Measurements from ENCODE around the gene NRBF2.
"Not testable (repeated sequence)": the region's sequence is repeated elsewhere in the genome, so short reads cannot be mapped to it uniquely, and the experiment has no call there.

Gene NRBF2

DNA sequence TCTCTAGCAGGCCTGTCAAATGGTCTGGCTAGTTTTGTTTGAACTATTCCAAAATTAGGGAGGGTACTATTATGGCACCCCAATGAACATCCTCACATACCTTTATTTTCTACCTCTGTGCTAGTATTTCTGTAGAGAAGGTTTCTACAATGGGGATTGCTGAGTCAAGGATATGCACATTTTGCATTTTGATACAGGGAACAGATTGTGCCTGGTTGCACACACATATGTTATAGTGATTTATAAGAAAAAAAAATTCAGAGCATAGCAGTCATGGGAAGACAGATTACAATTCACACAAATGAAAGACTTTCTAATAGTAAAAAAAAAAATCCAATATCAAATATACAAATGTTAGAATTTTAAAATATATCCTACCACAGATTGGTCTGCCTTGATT is 14.1 kb upstream of the NRBF2 start:
- no peak for DNase-seq

DNA sequence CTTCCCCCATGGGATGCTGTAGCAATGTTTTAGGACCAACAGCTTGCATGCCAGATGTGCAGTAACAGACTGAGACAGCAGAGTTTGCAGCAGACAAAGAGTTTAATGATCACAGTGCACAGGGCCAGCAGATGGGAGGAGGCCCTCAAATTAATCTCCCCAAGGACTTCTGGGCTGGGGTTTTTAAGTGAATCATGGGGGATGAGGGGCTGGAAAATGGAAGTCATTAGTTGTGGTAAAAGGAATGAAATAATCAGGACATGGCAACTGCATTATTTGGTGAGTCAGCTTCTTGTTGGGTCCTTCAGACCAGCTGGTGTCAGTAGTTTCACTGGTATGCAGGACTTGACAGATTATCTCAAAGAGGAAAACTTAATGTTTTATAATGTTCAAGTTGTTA is 12.6 kb upstream of the NRBF2 start:
- DNase-seq: peak; percentile 100

DNA sequence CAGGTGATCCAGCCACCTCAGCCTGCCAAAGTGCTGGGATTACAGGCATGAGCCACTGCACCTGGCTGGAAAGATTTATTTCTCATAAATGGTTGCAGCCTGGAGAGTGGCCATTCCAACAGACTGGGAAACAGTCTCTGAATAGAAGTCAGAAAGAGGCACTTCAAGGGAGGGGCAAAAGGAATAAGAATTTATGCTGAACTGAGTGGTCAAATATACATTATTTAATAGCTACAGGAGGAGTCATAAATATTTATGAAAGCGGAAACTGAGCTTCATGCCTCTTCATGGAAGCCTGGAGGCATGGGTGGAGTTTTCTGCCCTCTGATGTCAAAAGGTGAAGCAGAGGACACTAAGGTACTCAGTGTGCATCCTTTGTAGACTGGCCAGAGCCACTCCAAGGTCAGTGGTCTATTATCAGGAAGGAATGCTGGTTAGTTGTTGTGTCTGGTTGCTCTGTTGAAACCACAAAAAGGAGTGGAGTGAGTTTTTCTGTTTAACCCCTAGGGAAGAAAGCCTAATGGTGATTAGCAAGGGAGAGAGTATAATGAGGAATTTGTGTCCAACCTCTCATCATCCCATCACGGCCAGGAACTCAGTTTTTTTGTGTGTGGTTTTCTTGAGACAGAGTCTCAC is 9.3 kb upstream of the NRBF2 start:
- DNase-seq: peak; percentile 46

DNA sequence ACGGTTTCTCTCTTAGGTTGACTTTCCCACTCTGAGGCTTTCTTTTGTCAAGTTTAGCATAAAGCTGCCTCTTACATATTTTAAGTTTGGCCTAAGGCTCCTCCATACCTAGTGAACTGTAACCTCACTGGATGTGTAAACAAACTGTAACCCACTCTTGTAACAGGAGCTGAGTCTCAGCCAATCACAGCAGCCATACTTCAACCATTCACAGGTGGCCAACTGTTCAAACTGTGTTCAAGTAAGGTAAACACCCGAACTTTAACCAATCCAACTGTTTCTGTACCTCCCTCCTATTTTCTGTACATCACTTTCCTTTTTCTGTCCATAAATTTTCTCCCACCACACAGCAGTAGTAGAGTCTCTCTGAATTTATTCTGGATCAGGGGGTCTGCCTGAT is 7.7 kb upstream of the NRBF2 start:
- DNase-seq: no peak

DNA sequence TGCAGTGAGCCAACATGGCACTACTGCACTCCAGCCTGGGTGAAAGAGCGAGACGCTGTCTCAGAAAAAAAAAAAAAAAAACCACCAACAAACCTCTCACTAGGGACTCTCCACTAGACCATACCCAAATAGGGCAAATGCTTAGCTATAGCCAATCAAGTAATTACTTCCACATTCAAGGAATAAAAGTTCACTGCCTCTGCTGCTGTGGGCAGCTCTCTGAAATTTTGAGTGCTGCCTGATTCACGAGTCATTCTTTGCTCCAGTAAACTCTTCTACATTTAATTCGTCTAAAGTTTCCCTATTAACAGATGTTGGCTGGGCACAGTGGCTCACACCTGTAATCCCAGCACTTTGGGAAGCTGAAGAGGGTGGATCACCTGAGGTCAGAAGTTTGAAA is 4.7 kb upstream of the NRBF2 start:
- DNase-seq: peak; percentile 74

DNA sequence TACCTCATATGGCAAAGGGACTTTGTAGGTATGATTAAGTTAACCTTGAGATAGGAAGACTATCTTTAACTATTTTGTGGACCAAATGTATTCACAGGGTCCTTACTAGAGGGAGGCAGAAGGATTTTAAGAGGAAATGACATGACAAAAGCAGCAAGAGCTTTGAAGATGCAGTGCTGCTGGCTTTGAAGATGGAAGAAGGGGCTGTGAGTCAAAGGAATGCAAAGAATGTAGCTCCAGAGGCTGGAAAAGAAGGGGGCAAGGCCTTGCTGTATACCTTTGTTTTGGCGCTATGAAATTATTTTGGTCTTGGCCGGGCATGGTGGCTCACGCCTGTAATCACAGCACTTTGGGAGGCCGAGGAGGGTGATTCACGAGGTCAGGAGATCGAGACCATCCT is 3.2 kb upstream of the NRBF2 start:
- DNase-seq: peak; percentile 57

DNA sequence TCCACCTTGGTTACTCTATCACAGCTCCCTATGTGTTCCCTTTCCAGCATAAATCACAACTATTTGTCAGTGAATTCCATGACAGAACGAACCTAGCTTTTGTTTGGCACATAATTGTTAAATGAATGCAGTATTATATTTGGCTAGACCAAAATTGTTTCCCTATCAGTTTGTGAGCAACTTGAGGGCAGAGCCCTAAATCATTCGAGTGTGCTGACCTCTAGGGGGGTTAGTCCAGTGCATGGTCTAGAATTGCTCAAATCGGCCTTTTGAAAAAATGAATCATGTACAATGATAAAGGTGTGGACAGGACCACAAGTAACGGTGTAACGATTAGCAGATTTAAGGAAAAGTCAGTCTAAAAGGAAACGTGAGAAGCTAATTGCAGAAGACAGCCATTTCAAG is 475 bp upstream of the NRBF2 start:
- DNase-seq: no peak

DNA sequence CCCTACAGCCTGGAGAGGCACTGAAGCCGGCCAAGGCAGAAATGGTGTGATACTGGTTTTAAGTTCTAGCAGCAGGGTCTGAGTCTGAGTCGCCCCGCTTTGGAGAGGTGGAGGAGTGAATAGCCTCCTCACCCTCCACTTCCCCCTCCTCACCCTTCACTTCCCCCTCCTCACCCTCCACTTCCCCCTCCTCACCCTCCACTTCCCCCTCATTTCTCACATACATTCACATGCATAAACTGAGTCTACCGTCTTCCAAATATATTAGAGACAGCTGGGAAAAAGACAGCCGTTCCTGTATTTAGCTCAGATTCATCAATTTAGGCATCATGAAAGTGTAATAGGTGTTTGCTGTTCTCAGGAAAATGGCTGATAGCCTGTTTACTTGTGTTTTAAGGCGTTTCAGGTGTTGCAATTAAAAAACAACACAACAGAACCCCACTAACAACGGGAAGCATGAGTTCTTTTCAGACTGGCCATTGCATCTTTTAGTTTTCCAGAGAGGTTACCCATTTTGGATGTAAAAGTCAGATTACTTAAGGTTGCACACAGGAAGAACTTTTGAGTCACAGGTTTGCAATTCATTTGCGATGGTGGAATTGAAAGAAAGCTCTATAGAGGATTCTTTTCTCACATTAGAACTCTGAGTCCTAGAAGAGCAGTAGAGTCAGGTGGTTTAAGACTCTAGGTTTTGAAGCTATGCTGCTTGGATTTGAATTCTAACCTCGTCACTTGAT is 861 bp downstream of the NRBF2 start:
- peak; percentile 48 for DNase-seq

DNA sequence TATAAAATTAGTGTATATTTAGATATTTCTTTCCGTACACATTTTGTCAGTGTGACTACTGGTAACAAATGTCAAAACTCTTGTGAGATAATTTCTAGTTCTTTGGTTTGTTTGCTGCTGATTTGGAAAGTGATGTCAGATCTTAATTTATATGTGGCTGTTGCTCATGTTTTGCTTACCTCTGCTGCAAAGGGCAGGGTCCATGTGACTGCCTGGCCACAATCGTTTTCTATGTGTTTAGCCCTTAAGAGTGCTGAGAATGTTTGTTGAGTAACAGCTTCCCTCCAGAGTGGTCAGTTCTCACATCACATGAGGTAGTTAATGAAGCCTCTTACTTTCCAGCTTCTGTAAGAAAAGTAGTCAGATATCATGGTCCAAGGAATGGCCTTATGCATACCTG is 4.2 kb downstream of the NRBF2 start:
- no peak for DNase-seq

DNA sequence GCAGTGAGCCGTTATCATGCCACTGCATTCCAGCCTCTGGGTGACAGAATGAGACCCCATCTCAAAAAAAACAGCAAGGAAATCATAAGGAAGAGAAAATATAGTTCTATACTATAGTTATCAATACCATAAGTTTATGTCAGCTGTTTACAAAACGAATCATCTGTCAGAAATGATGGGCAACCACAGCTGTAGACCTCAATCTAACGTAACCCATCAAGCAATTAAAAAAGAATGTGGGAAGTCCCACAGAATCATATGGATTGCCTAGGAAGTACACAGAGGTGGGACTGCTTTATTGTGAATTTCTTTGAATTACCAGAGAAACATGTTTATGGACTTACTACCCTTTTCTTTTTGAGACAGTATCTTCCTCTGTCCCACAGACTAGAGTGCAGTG is 6.9 kb downstream of the NRBF2 start:
- DNase-seq: no peak

DNA sequence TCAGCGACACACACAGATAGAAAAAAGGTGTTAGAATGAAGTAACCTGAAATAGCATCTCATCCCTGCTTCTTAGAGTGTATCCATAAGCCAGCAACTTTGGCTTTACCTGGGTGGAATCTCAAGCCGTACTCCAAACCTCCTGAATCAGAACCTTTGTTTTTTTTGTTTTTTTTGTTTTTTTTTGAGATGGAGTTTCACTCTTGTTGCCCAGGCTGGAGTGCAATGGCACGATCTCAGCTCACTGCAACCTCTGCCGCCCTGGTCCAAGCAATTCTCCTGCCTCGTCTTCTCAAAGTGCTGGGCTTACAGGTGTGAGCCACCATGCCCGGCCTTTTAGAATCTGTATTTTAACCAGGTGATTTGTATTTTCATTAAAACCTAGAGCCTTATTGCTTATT is 9.0 kb downstream of the NRBF2 start:
- DNase-seq: no peak

DNA sequence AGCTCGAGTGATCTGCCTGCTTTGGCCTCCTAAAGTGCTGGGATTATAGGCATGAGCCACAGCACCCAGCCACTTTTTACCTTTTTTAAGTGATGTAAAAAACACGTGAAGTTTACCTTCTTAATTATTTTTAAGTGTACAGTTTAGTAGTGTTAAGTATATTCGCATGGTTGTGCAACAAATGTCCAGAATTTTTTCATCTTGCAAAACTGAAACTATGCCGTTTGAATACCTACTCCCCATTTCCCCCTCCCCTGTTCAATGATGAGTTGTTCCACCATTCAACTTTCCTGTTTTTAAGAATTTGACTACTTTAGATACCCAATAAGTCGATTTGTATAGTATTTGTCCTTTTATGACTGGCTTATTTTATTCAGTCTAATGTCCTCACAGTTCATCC is 10.9 kb downstream of the NRBF2 start:
- no peak for DNase-seq

DNA sequence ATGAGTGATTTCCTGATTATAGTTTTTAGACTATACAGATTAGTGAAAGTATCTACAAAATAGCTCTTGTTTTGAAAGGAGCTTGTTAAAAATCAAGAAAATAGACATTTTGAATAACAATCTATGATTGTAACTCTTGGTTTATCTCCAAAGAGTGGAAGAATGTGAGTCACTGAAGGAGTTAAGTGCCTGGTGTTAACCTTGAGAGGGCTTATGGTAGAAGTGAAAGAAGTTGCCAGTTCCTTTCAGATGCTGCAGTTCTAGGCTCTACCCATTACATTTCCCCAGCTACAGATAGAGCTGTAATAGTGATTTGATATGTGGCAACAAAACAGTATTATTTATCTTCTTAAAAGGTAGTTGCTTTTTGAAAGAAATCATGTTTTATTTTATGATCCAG is 12.7 kb downstream of the NRBF2 start:
- peak; percentile 48 for DNase-seq

DNA sequence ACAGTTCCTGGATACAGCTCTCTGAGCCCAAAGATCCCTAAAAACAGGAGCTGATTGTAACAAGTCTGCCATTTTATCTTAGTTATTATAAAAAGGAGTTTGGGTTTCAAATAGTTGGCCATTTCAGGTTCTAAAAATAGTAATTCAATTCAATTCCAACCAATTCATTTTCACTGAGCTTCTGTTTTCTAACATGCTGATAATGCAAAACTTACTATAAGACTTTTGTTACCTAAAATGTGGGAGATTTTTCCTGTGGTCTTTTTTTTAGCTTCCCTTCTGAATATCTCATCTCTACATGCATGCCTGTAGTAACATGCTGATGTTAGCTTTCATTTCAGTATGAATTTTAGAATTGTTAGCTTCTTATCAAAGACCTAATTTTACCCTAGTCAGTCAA is 13.4 kb downstream of the NRBF2 start:
- no peak for DNase-seq

DNA sequence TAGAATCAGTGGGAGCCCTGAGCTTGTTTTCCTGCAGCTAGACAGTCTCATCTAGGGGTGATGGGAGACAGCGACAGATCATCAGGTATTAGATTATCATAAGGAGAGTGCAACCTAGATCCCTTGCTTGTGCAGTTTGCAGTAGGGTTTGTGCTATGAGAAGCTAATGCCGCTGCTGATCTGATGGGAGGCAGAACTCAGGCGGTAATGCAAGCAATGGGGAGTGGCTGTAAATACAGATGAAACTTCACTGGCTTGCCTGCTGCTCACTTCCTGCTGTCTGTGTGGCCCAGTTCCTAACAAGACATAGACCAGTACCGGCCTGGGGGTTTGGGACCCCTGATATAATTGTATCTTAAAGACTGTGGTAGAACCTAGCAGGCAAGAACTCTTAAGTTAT is 17.6 kb downstream of the NRBF2 start:
- no peak for DNase-seq

DNA sequence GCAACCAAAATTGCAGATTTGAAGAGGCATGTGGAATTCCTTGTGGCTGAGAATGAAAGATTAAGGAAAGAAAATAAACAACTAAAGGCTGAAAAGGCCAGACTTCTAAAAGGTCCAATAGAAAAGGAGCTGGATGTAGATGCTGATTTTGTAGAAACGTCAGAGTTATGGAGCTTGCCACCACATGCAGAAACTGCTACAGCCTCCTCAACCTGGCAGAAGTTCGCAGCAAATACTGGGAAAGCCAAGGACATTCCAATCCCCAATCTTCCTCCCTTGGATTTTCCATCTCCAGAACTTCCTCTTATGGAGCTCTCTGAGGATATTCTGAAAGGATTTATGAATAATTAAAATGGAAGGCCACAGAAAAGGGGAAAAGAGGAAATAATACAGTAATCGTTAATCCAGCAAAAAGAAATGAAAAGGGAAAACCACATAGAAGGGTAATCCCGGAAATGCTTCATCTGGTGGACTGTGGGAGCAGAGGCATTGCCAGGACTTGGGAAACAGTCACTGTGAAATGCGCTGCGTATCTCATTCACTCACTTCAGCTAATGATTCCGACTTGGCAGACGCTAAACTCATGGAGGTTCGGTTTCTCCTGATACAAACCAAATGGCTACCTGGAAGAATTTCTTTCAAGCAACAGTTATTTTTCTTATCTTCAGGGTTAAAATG is 20.9 kb downstream of the NRBF2 start:
- DNase-seq: not testable (repeated sequence)

DNA sequence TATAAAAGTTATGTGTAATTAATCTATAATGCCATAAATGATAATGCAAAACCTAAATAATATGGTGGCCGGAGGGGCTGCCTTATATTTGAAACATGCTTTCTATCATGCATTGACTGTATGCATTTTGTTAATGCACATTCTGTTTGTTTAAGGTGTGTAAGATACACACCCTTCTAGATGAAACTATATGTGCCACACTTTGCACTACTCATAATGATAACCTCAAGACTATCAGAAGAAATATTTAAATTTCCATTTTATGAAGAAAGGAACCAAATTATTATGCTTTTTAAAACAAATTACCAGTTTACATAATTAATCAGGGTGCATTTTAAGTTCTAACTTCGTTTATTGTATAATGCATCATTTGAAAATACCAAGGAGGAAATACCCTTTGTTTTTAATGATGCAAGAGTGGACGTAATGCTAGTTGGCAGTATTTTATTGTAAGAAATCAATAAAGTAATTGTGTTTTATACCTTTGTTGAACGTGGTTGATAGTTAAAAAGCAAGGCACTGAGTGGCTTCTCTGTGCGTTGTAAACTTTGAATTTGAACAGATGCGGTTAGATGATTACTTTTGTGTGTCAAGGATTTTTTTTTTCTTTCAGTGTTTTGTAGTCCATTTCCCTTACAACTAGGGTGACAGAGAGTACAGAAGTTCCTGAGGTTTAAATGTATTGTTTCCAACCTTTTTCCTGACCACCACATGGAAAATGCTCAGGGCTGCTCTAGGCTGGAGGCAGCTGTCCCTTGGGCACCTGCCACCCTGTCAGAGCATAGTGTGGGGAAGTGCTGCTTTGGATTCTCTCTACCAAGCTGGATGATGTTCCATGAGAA is 21.6 kb downstream of the NRBF2 start:
- no peak for DNase-seq

DNA sequence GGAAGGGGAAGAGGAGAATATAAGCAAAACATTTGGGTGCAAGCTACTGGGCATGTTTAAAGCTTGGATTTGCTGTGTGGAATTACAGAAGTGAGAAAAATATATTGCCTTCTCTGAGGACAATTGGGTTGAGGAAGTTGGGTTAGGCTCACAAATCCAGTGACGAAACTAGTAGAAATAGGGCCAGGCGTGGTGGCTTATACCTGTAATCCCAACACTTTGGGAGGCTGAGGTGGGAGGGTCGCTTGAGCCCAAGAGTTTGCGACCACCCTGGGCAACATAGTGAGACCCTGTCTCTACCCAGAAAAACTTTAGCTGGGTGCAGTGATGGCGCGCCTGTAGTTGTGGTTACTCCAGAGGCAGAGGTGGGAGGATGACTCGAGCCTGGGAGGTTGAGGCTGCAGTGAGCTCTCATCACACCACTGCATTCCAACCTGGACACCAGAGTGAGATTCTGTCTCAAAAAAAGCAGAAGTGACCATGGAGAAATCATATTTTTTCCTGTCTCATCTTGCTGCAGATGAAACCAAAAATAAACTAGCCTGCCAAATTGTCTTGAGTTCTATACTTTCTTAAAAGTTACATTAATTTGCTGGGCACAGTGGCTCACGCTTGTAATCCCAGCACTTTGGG is 22.4 kb downstream of the NRBF2 start:
- DNase-seq: no peak

DNA sequence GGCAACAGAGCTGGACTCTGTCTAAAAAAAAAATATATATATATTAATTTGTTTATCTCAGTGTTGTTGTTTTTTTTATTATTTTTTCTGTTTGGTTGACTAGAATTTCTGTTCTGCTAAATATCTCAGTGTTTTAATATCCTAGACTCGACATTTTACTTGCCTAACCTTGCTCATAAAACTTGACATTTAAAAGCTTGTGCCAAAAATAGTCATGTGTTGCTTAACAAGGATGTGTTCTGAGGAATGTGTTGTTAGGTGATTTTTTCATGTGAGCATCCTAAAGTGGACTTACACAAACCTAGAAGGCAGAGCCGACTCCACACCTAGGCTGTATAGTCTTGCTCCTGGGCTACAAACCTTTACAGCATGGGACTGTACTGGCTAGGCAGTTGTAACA is 23.1 kb downstream of the NRBF2 start:
- DNase-seq: no peak

DNA sequence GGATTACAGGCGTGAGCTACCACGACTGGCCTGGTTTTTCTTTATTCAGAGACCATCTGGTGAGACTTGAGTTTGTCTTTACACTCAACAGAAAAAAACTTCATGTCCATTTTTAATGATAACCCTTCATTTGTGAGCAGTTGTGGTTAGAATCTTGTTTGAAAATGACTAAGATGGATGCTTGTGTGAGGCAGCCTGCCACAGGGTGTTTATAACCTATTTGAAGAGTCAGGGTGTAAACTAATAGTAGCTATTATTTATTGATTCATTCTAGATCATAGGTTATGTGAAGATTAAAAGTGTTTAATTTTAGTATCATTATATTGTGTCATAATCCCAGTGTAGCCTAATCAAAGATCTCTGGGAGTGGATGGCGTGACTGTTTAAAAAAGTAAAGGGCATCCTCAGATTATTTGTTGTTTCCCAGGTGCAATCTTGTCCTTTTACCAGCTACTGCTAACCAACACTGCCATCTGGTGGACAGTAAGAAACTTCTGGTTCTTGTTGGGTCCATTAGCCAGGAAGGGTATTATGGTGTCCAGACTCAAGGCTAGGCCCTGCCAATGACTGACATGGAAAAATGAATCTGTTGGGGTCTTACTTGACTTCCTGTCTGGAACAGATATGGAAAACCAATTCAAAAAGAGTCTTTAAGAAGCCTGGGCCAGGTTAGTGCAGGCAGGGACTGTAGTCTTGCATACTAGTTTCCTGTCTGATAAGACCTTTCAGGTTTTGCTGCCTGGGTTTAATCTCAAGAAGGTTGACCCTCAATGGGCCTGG is 24.9 kb downstream of the NRBF2 start:
- peak; percentile 90 for DNase-seq

DNA sequence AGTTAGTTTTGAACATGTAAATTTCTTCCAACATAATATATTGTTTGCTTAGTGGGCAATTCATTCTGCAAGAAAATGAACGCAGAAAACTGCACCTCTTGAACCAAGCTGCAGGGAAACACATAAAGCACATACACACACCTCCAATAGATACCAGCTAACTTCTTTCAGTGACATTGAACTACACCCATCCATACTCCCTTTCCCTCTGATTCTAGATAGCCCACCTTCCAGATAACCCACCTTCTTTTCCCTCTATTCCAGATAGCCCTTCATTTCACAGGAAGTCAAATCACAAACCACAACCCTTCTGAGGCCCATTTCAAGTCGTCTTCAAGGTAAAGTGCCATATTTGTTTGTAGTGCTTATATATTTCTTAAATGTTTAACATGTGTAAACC is 28.5 kb downstream of the NRBF2 start:
- no peak for DNase-seq

DNA sequence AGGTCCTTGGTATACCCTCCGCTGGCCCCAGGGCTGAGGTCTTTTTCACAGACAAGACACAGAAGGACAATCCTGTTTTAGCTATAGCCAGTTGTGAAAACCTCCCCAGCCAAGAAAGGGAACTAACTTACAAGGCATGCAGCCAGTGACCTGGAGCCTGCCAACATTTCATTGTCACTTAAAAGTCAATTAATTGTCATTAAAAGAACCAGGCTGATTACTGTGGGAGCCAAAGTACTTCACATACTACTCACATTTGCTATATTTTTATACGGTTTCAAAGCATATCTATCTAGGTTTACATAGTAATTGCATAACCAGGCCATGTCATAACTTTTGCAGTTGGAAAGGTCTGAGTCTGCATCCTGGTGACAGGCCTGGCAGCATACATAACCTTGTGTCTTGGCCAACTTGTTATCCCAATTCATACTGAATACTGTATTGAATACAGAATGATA is 31.1 kb downstream of the NRBF2 start:
- DNase-seq: no peak
